GM03348 (cell line): ENCODE measurements around the gene RNF212.
"Not testable (repeated sequence)": the region's sequence is repeated elsewhere in the genome, so short reads cannot be mapped to it uniquely, and the experiment has no call there.

Source experiments
- DNase-seq: peaks from one replicate; pipeline ENCODE4 v3.0.0; 2012; ENCODE audit warnings: low spot score

Gene RNF212

GRCh38 chr4:1113311-1114009 lies at the start of gene RNF212:
TSS of gene RNF212 (minus strand) at chr4:1113564. CDS start at chr4:1113464, 100 bp downstream.
- DNase-seq = peak; percentile 69

GRCh38 chr4:1160351-1160750 lies 47.0 kb upstream of the RNF212 start:
- no peak for DNase-seq

- no peak for DNase-seq
These were observed 42.7 kb upstream of the RNF212 start for GRCh38 chr4:1156069-1156468.

- DNase-seq = no peak
These were observed 42.0 kb upstream of the RNF212 start for GRCh38 chr4:1155314-1155713.

- no peak for DNase-seq
These were observed 41.3 kb upstream of the RNF212 start for GRCh38 chr4:1154523-1155182.

- DNase-seq = no peak
These were observed 40.8 kb upstream of the RNF212 start for GRCh38 chr4:1154126-1154522.

GRCh38 chr4:1153567-1154090 lies 40.3 kb upstream of the RNF212 start:
- DNase-seq = no peak

- no peak for DNase-seq
These were observed 38.9 kb upstream of the RNF212 start for GRCh38 chr4:1152290-1152689.

GRCh38 chr4:1151541-1151940 lies 38.2 kb upstream of the RNF212 start:
- DNase-seq = no peak

- no peak for DNase-seq
These were observed 37.5 kb upstream of the RNF212 start for GRCh38 chr4:1150875-1151274.

- no peak for DNase-seq
These were observed 26.5 kb upstream of the RNF212 start for GRCh38 chr4:1139860-1140259.

GRCh38 chr4:1137850-1138249 lies 24.5 kb upstream of the RNF212 start:
- no peak for DNase-seq

GRCh38 chr4:1137063-1137776 lies 23.9 kb upstream of the RNF212 start:
- no peak for DNase-seq

- no peak for DNase-seq
These were observed 22.7 kb upstream of the RNF212 start for GRCh38 chr4:1136048-1136447.

- DNase-seq = no peak
These were observed 19.7 kb upstream of the RNF212 start for GRCh38 chr4:1133033-1133432.

GRCh38 chr4:1130316-1131186 lies 17.2 kb upstream of the RNF212 start:
- DNase-seq = peak; percentile 89

GRCh38 chr4:1126506-1126905 lies 13.1 kb upstream of the RNF212 start:
- peak; percentile 42 for DNase-seq

GRCh38 chr4:1125466-1125865 lies 12.1 kb upstream of the RNF212 start:
- DNase-seq = not testable (repeated sequence)

- no peak for DNase-seq
These were observed 11.5 kb upstream of the RNF212 start for GRCh38 chr4:1124818-1125217.

GRCh38 chr4:1122505-1122904 lies 9.1 kb upstream of the RNF212 start:
- no peak for DNase-seq

- DNase-seq = no peak
These were observed 3.5 kb upstream of the RNF212 start for GRCh38 chr4:1116838-1117237.
